K562 (cell line): ENCODE results near the gene PRKAR2B. TPM values are rescaled to one million over a fixed set of nuclear protein-coding genes. Genes with fewer than 3 reads are reported as not detected.

ENCODE experiments used
- ATAC-seq: fragments of 200-7000 bp; cut with Tn5 transposase; 3 replicates; pipeline ENCODE4 v1.9.1; 2020; ENCODE audit warnings: moderate library complexity
- BruUV-seq: library from RNA; stranded (reverse); fragments of 400-500 nt; replicated peaks from 2 replicates; lab custom pipeline; 2021; lab: Mats Ljungman, UMichigan
- CTCF ChIA-PET: fragments of 300-600 bp; formaldehyde crosslinking; extraction: SDS; loops from one replicate; lab custom pipeline; 2021; ENCODE audit warnings: low intra/inter-chr PET ratio; lab: Yijun Ruan, JAX
- POLR2A ChIA-PET: fragments of 300-600, 350-650 bp; sonication (Branson Sonifier 250); formaldehyde crosslinking; extraction: SDS; loops from one replicate; lab custom pipeline; 2021; ENCODE audit warnings: antibody characterized with exemption, inconsistent platforms; lab: Yijun Ruan, JAX
- DNase-seq, 4 experiments: peaks; one replicate each; pipeline versions ENCODE4 v3.0.0 to v3.0.0-alpha.2; 2011 to 2018; ENCODE audit warnings: low spot score in 3 of 4, mixed read lengths in 3 of 4; ENCODE audit errors: extremely low read depth in 1 of 4
- FAIRE-seq: peaks from 2 replicates; lab custom pipeline; 2011; peaks lifted over from hg19 to GRCh38; lab: Jason Lieb, UNC
- H2AFZ ChIP-seq: 2 replicates; pipeline ENCODE4 v1.6.0; 2011; ENCODE audit warnings: low read depth, low read length, control low read depth, inconsistent platforms
- H3K27ac ChIP-seq: fragments of 200-600 bp; 3 replicates; pipeline ENCODE4 v1.8.0; 2011; ENCODE audit warnings: low read depth, mild to moderate bottlenecking, control low read depth, inconsistent platforms, low read length, moderate library complexity, mixed read lengths; ENCODE audit errors: extremely low read depth
- H3K27me3 ChIP-seq, 2 experiments: fragments of 300-600 bp in 1 of 2; 2 replicates in 1 of 2; 3 replicates in 1 of 2; pipeline versions ENCODE4 v1.6.0 to v1.8.0; 2011; ENCODE audit warnings: inconsistent platforms in 2 of 2, low read length in 2 of 2, mild to moderate bottlenecking in 1 of 2, mixed read lengths in 1 of 2, moderate library complexity in 1 of 2; ENCODE audit not compliant: control insufficient read depth in 2 of 2, insufficient read depth in 2 of 2
- H3K36me3 ChIP-seq: fragments of 300-600 bp; 3 replicates; pipeline ENCODE4 v1.8.0; 2011; ENCODE audit warnings: mild to moderate bottlenecking, low read length, inconsistent platforms; ENCODE audit not compliant: control insufficient read depth, insufficient read depth
- H3K4me1 ChIP-seq, 2 experiments: fragments of 200-600 bp in 1 of 2; replicated peaks in 1 of 2; 2 replicates in 1 of 2; 3 replicates in 1 of 2; pipeline versions ENCODE4 v1.5.1 to v1.8.0; 2011; ENCODE audit warnings: inconsistent platforms in 2 of 2, low read length in 2 of 2, mild to moderate bottlenecking in 1 of 2, mixed read lengths in 1 of 2, moderate library complexity in 1 of 2; ENCODE audit not compliant: control insufficient read depth in 2 of 2, insufficient read depth in 2 of 2
- H3K4me2 ChIP-seq: 2 replicates; pipeline ENCODE4 v1.6.1; 2011; ENCODE audit warnings: low read length, control low read depth, inconsistent platforms, mixed read lengths; ENCODE audit not compliant: insufficient read depth
- H3K4me3 ChIP-seq: fragments of 200-600 bp; sonication (generic), shearing (Covaris generic); 2 replicates; pipeline ENCODE4 v1.5.1; 2016; ENCODE audit warnings: control low read depth, inconsistent platforms
- H3K79me2 ChIP-seq: fragments of 200-600 bp; 3 replicates; pipeline ENCODE4 v1.8.0; 2011; ENCODE audit warnings: low read length, inconsistent platforms; ENCODE audit not compliant: control insufficient read depth, insufficient read depth
- H3K9ac ChIP-seq, 2 experiments: 2 replicates each; pipeline versions ENCODE4 v1.6.0 to v1.6.1; 2011; ENCODE audit warnings: low read depth in 2 of 2, low read length in 2 of 2, control low read depth in 1 of 2, inconsistent platforms in 1 of 2, mild to moderate bottlenecking in 1 of 2, mixed read lengths in 1 of 2; ENCODE audit not compliant: insufficient read depth in 1 of 2
- H3K9me1 ChIP-seq: one replicate; pipeline ENCODE4 v1.6.0; 2011; ENCODE audit warnings: inconsistent platforms, mild to moderate bottlenecking, low read length, moderate library complexity; ENCODE audit not compliant: control insufficient read depth, insufficient read depth
- H3K9me3 ChIP-seq: replicated peaks from 2 replicates; pipeline ENCODE4 v1.5.1; 2011; ENCODE audit warnings: low read depth, low read length, inconsistent platforms; ENCODE audit not compliant: control insufficient read depth, insufficient read depth
- H4K20me1 ChIP-seq: replicated peaks from 2 replicates; pipeline ENCODE4 v1.6.1; 2011; ENCODE audit warnings: low read length, inconsistent platforms, mixed read lengths; ENCODE audit not compliant: control insufficient read depth, insufficient read depth
- CHD4 ChIP-seq: fragments of 200-600 bp; sonication (generic); IDR thresholded peaks from 3 replicates; pipeline ENCODE4 v1.6.1; 2012; ENCODE audit warnings: low read depth, mild to moderate bottlenecking, mixed read lengths, low read length, inconsistent platforms; ENCODE audit not compliant: insufficient read depth, insufficient replicate concordance, poor library complexity, severe bottlenecking
- CTCFL ChIP-seq: IDR thresholded peaks from 2 replicates; pipeline ENCODE4 v1.6.1; 2011; ENCODE audit warnings: borderline replicate concordance, low read depth, mild to moderate bottlenecking, moderate library complexity, low read length; ENCODE audit not compliant: insufficient read depth, poor library complexity, severe bottlenecking
- ESRRA ChIP-seq: fragments of 450-650 bp; IDR thresholded peaks from 2 replicates; pipeline ENCODE4 v1.6.1; 2014; ENCODE audit warnings: low read depth, mild to moderate bottlenecking, moderate library complexity, borderline replicate concordance
- FOXM1 ChIP-seq, 2 experiments: fragments of 450-650 bp in 1 of 2; sonication (generic) in 1 of 2; formaldehyde crosslinking in 1 of 2; IDR thresholded peaks; 2 replicates each; pipeline versions ENCODE4 v1.6.1 to v1.9.0; 2017 to 2022; ENCODE audit warnings: low read depth in 2 of 2, mild to moderate bottlenecking in 2 of 2, missing genetic modification reagents in 1 of 2, moderate library complexity in 1 of 2
- HBP1 ChIP-seq: fragments of 450-650 bp; formaldehyde crosslinking; IDR thresholded peaks from 2 replicates; pipeline ENCODE4 v1.4.0; 2022; ENCODE audit warnings: missing genetic modification characterization
- ILK ChIP-seq: fragments of 450-650 bp; IDR thresholded peaks from 2 replicates; pipeline ENCODE4 v1.6.1; 2016; ENCODE audit warnings: missing genetic modification characterization, low read depth, mild to moderate bottlenecking, missing compliant biosample characterization, moderate library complexity, borderline replicate concordance
- KDM1A ChIP-seq, 2 experiments: fragments of 450-650 bp; IDR thresholded peaks; 2 replicates each; pipeline ENCODE4 v1.6.1; 2016; ENCODE audit warnings: mild to moderate bottlenecking in 2 of 2
- KLF6 ChIP-seq: fragments of 250-450 bp; sonication (Bioruptor Pico); IDR thresholded peaks from 2 replicates; pipeline ENCODE4 v1.4.0; 2020; ENCODE audit warnings: mild to moderate bottlenecking, moderate library complexity, borderline replicate concordance
- MAFK ChIP-seq: IDR thresholded peaks from 2 replicates; pipeline ENCODE4 v1.6.1; 2011; ENCODE audit warnings: low read length, improper control_type of control experiment
- MXI1 ChIP-seq: IDR thresholded peaks from 2 replicates; pipeline ENCODE4 v1.6.1; 2011; ENCODE audit warnings: low read depth, mild to moderate bottlenecking, improper control_type of control experiment, low read length
- POLR2A ChIP-seq: fragments of 450-650 bp; conservative IDR thresholded peaks from 2 replicates; pipeline ENCODE4 v1.6.1; 2016
- RCOR1 ChIP-seq, 2 experiments: IDR thresholded peaks; 2 replicates each; pipeline ENCODE4 v1.6.1; 2012; ENCODE audit warnings: low read depth in 2 of 2, low read length in 2 of 2, borderline replicate concordance in 1 of 2, improper control_type of control experiment in 1 of 2
- SMARCC2 ChIP-seq: fragments of 450-650 bp; IDR thresholded peaks from 2 replicates; pipeline ENCODE4 v1.6.1; 2017; ENCODE audit warnings: antibody characterized with exemption, moderate library complexity, mild to moderate bottlenecking, low read depth
- WGBS: fragments of 100-300 bp; shearing (Covaris generic); methylation state at CpG from one replicate; pipeline ENCODE4 v1.1.6; 2016; ENCODE audit warnings: low coverage, mixed read lengths; ENCODE audit not compliant: insufficient coverage; ENCODE audit errors: missing lambda C conversion rate; 5-methylcytosine and 5-hydroxymethylcytosine counted together
- in situ Hi-C: fragments of 300-500 bp; cut with MboI; formaldehyde crosslinking; loops from 4 replicates; pipeline ENCODE4 v1.15.0; 2018; ENCODE audit warnings: inconsistent platforms, mixed read lengths
- intact Hi-C: fragments of 100-400 bp; cut with micrococcal nuclease; formaldehyde crosslinking; loops from 2 replicates; pipeline ENCODE4 v1.14.2; 2022
- polyA plus RNA-seq, 8 experiments: library from polyadenylated mRNA; depleted of rRNA in 4 of 8; stranded (reverse) in 5 of 8; unstranded in 3 of 8; fragments of >200 nt; fragmentation: Nextera tagmentation in 2 of 8; fragmentation: Illumina TruSeq in 1 of 8; extraction: Ambion mirVana in 2 of 8; extraction: Trizol in 1 of 8; gene quantifications; 2 replicates each; pipeline versions ENCODE4 v1.2.1 to v1.2.3, GENCODE V29; 2011 to 2014; ENCODE audit warnings: inconsistent platforms in 1 of 8, missing spikeins in 1 of 8
- total RNA-seq, 7 experiments: library from RNA; depleted of rRNA in 6 of 7; stranded (reverse); fragments of >200 nt in 6 of 7; fragmentation: Illumina TruSeq in 2 of 7; extraction: Trizol in 2 of 7; gene quantifications; 2 replicates each; pipeline versions ENCODE4 v1.2.1 to v1.2.3, GENCODE V29; 2011 to 2021; ENCODE audit warnings: low replicate concordance in 1 of 7
- TF ChIP-seq, protein P1 (sequence below): fragments of 200-800 bp; sonication (Bioruptor generic); IDR thresholded peaks from 2 replicates; pipeline ENCODE4 v1.6.1; 2017; ENCODE audit warnings: missing genetic modification characterization, missing compliant biosample characterization

PRKAR2B gene
- total and polyA plus RNA-seq, 9 of the 15 experiments (the other 6 are each of a cell fraction or from before 2014, with no cell fraction given) = 59.0 to 173 (median 129) TPM

DNA sequence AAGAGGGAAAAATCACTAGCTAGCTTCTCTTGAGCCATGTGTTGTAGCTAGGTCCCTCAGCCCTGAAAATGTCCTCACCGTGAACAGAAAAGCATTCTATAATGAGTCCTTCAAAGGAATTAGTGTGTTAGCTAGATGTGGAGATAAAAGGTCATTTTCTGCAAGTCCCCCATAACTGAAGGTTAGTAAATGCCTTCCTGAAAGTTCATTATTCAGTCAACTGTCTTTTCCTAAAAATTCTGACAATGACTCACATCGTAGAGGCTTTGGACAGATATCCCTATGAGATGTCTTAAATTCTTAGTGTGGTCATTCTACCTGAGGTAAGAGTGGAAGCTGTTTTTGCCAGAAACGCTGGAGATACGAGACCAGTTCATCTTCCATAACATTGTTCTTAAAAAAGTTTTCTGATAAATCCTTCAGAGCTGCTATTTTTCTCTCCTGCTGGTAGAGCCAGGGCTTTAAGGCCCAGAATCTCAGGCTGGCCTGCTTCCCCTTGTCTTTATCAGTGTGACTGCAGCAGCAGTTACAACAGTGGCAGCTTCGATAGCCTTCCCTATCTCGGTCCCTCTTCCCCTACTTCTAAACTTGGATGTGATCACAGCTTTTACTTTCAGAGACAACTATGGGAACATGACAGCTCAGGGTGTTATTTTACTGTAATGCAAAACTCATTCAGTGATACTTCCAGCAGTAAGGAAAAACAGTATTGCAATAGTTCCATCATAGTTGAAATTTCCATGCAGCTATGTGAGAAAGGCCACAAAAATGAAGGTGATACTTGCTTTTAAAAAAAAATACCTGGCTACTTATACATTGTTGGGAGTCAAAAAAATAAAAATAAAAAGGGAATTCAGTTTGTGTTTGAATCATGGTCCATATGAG is 37.3 kb upstream of the PRKAR2B start:
- Histone ChIP-seq H4K20me1 (no peaks in the 10 kb centered on the region), H3K36me3 (peaks cover 5% of the 10 kb centered on the region; the same call in 1 of the 3 replicates), H3K79me2 (peaks cover 36% of the 10 kb centered on the region), H3K4me2 (peak overlapping the region; percentile 88), H3K27me3 (no peaks in the 10 kb centered on the region), H3K4me3 (peak overlapping the region; percentile 39), H3K9me3 (no peaks in the 10 kb centered on the region; the same call in 1 of the 2 replicates), H2AFZ (peak overlapping the region; percentile 69), H3K4me1 (peaks cover 37 to 44% of the 10 kb centered on the region in 2 experiments), H3K27ac (peak overlapping the region; percentile 96), H3K9ac (peak overlapping the region in 1 of 2 experiments; percentile 80; a peak in 2 of 4 replicates), H3K9me1 (no peaks in the 10 kb centered on the region)
- FAIRE-seq (peak; percentile 97), DNase-seq (peak; percentile 87 to 99 (median 91)), ATAC-seq (peak; percentile 85)
- POLR2A ChIA-PET = interaction anchor here (0.6 to 4.8 kb wide), 38 partner anchors 8 to 1519 kb away, joined by 3 to 34 read pairs (median 5); partner anchors contain the start of genes HBP1, NAMPT, PNPLA8 and PRKAR2B
- intact Hi-C loops (loop anchor here (1.0 to 5.0 kb wide), 8 partner anchors 29 to 350 kb away; partner anchors contain the start of gene PRKAR2B), in situ Hi-C loops (no loop called here)
- under 1% methylated on average over 6 of the region's 6 CpGs for WGBS
- CTCF ChIA-PET = no interaction called here
- no TSS peak for BruUV-seq
- TF ChIP-seq HBP1 (no peak), SMARCC2 (peak; percentile 98), POLR2A (peak; percentile 68), MXI1 (peak; percentile 83), CHD4 (no peak), CTCFL (no peak), ILK (tag) (0 out of 2 replicates have a peak, but pooled peaks have one; percentile 55), KDM1A (IDR thresholded peaks at IDR 0.05) (peak; percentile 96 to 97), RCOR1 (IDR thresholded peaks at IDR 0.05; ENCODE audit: borderline replicate concordance in 1 of 2, low read depth in 2 of 2, low read length in 2 of 2) (peak; percentile 93 to 99), MAFK (peak; percentile 54; the same call in 1 of the 2 replicates), ESRRA (0 out of 2 replicates have a peak, but pooled peaks have one; percentile 31), KLF6 (CRISPR knock-in tag) (peak; percentile 57; the same call in 1 of the 2 replicates), FOXM1 (IDR thresholded peaks at IDR 0.05; ENCODE audit: low read depth) (peak; percentile 99), FOXM1 (CRISPR knock-in tag; IDR thresholded peaks at IDR 0.05; ENCODE audit: low read depth) (no peak)
- TF ChIP-seq, protein P1, sequence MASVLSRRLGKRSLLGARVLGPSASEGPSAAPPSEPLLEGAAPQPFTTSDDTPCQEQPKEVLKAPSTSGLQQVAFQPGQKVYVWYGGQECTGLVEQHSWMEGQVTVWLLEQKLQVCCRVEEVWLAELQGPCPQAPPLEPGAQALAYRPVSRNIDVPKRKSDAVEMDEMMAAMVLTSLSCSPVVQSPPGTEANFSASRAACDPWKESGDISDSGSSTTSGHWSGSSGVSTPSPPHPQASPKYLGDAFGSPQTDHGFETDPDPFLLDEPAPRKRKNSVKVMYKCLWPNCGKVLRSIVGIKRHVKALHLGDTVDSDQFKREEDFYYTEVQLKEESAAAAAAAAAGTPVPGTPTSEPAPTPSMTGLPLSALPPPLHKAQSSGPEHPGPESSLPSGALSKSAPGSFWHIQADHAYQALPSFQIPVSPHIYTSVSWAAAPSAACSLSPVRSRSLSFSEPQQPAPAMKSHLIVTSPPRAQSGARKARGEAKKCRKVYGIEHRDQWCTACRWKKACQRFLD (CRISPR knock-in tag) = peak; percentile 99
